NCI-H187 (cell line): ENCODE data around the gene FBL.
"Not testable (repeated sequence)": the region's sequence is repeated elsewhere in the genome, so short reads cannot be mapped to it uniquely, and the experiment has no call there.

Experiments
- DNase-seq, 2 experiments: peaks; one replicate each; lab custom pipeline; 2025; lab: John Stamatoyannopoulos, UW

The FBL gene

DNA sequence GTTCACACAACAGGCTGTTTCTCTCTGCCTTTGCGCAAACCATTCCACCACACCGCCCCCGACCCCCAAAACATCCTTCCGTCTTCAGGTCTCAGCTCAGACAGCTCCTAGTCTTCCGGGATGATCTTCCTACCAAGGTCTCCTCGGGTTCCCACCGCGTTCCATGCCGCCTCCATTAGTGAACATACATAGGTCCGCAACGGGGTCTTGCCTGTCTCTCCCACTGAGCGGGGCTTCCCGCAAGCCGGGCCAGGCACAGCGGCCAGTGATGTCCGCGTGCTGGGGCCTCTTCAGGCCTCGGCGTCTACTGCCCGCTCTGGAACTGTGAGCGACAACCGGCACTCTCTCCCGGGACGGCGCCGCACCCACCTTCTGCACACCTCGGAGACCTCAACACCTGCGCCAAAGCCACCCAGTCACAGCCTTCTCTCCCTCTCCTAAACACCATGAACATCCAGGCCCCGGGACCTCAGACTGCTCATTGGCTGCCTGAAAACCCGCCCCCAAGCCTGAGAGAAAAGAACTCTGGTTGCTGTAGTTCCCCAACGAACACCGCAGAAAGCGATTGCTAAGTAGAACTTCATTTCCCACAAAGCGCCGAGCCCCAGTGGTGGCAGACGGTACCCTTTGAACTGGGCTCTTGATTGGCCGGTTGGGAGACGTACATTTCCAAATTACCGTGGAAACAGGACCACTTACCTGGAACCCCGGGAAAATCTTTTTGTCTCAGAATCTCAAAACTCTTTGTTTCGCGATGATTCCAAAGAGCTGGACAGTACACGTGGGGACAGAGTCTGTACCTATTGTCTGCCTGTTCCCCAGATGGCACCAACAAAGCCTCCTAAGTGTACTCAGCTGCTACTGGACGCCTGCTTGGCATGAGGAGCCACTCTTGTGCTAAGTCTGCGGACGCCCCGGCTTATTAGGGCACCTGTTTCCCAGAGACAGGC lies 21.8 kb downstream of the FBL start:
- peak; percentile 93 to 96 for DNase-seq

GRCh38 chr19:39823686-39824085 lies 22.5 kb downstream of the FBL start:
- DNase-seq = no peak

- no peak for DNase-seq
These were observed 25.5 kb downstream of the FBL start for GRCh38 chr19:39820696-39821095.

- DNase-seq = no peak
These were observed 26.4 kb downstream of the FBL start for GRCh38 chr19:39819786-39820185.

DNA sequence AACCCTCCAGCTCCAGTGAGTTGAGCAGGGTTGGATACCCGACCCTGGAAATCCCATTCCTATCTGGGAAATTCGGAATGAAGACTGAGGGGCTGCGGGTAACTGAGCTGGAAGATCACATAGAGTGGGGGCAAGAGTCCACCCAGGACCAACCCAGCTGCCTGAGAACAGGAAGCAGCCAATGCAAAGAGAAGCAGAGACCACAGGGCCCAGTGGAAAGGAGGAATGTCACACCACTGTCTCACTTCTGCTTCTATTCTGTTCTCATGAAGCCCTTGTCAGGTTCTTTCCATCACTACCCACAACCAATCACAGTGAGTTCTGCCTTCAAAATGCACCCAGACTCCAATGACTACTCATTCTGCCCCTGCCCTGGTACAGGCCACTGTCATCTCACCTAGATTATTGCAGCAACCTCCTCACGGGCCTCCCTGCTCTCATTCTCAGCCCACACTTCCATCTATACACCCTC lies 27.5 kb downstream of the FBL start:
- DNase-seq = no peak

DNA sequence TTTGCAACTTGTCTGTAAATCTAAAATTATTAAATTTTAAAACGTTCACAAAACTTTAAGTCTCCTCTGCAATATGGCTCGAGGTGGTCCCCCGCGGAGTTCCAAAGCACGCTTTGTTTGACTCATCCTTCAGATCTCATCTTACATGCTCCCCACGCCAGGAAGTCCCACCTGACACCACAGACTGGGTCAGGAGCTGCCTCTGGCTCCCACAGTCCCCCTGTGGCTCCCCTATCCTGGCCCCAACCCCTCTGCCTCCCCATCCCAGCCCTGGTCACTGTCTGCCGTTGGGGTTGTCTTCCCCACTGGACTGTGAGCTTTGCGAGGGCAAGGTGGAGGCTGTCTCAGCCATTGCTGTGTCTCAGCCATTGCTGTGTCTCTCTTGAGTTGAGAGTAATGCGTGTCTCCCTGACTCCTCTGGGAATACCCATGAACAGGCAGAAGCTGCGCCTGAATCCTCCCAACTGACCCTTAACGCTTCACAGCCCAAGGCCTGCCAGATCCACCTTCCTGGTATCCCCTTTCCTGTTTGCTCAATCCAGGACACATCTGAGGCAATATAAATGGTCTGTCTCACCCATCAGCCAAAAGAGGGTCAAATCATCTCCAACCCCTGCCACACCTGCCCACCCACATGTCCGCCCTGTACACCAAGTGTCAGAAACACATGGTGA lies 28.2 kb downstream of the FBL start:
- DNase-seq = no peak

GRCh38 chr19:39816287-39817048 lies 29.7 kb downstream of the FBL start:
- DNase-seq = no peak

GRCh38 chr19:39814595-39814994 lies 31.6 kb downstream of the FBL start:
- DNase-seq = no peak

DNA sequence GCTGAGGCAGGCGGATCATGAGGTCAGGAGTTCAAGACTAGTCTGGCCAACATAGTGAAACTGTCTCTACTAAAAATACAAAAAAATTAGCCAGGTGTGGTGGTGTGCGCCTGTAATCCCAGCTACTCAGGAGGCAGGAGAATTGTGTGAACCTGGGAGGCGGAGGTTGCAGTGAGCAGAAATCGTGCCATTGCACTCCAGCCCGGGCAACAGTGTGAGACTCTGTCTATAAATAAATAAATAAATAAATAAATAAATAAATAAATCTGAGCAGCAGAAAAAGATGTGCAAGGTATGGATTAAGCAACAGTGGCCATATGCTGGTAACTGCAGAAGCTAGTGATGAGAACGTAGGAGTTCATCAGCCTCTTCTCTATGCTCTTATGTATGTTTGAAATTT lies 32.1 kb downstream of the FBL start:
- not testable (repeated sequence) for DNase-seq

DNA sequence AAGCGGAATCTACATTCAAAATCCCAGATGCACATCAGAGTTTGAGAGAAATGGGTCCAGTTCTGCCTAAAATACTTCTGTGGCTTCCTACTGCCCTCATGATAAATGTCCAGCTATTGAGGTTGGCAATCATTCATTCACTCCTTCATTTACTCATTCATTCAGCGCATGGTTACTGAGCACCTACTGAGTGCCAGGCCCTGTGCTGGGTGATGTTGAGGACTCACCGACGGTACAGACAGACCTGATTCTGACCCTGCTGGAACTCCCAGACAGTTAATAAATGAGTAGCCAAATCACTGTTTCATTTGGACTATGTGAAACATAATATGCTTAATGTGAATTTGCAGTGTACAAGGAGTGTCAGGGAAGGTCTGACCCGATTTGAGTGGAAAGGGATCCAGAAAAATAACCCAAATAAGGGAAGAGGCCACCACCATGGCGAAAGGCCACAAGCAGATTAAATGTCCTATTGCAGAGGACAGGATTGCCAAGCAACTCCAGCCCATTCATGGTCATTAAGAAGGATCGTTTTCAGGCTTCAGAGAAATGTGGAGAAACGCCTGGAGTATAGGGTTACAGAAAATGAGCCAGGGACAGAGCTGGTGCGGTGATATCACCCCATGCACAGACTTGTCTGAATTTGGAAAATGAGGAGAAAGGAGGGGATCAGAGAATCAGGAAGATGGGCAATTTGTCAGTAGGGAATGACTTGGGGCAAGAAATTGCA lies 32.8 kb downstream of the FBL start:
- DNase-seq = no peak

DNA sequence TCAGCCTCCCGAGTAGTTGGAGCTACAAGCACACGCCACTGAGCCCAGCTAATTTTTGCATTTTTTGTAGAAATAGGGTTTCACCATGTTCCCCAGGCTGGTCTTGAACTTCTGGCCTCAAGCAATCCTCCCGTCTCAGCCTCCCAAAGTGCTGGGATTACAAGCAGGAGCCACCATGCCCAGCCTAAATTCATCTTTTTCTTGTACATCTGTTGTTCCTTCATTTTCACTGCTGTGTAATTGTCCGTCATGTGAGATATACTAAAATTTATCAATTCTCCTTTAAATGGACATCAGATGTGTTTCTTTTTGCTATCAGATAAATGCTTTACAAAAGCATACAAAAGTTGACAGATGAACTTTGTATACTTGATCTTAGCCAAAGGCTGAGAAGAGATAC lies 35.1 kb downstream of the FBL start:
- no peak for DNase-seq

DNA sequence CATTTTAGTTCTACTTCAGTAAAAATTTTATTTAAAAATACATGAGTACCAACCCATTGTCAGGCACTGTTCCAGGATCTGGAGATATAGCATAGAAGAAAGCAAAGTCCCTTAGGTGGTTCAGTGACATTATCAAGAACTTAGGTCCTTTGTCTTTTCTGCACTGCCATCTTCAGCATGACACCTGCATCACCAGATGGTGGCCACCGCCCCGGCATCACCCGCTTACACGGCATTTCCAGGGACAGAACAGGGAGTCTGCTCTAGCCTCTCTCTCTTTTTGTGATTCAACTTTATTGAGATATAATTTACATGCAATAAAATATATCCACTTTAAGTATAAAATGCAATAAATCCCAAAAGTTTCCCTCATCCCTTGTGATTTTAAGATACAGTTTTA lies 35.8 kb downstream of the FBL start:
- no peak for DNase-seq

- DNase-seq = no peak
These were observed 36.8 kb downstream of the FBL start for GRCh38 chr19:39809368-39809767.

DNA sequence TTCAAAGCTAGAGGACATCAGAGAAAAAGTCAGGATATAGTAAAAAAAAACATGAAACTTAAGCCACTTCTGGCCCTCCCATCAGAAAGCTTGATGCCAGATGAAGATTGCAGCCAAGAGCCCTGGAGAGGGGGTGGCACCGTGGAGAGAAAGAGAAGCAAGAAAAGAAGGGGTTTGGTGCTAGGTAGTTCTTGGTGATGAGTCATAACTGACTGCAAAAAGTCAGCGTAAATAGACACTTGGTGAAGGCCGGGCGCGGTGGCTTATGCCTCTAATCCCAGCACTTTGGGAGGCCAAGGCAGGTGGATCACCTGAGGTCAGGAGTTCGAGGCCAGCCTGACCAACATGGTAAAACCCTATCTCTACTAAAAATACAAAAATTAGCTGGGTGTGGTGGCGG lies 37.5 kb downstream of the FBL start:
- DNase-seq = not testable (repeated sequence)

GRCh38 chr19:39807846-39808364 lies 38.3 kb downstream of the FBL start:
- DNase-seq = no peak

DNA sequence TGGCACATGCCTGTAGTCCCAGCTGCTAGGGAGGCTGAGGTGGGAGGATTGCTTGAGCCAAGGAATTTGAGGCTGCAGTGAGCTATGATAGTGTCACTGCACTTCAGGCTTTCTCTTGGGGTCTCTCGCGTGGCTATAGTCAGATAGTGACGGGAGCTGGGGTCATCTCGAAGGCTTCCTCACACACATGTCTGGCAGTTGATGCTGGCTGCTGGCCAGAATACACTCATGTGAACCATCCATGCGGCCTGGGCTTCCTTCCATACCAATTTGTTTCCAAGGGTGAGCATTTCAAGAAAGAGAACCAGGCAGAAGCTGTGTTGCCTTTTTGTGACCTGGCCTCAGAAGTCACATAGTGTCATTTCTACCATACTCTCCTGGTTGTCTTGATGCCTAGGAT lies 41.1 kb downstream of the FBL start:
- DNase-seq = no peak

GRCh38 chr19:39802958-39803357 lies 43.2 kb downstream of the FBL start:
- no peak for DNase-seq

DNA sequence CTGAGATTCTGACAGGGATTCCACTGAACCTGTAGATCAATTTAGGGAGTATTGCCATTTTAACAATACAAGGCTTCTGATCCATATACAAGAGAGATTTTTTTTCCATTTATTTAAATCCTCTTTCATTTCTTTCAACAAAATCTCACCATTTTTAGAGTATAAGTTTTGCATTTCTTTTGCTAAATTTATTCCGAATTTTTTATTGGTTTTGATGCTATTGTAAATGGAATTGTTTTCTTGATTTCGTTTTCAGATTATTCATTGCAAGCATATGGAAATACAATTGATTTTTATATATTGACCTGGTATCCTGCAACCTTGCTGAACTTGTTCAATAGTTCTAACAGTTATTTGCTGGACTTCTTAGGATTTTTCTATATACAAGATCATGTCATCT lies 49.1 kb downstream of the FBL start:
- DNase-seq = no peak

DNA sequence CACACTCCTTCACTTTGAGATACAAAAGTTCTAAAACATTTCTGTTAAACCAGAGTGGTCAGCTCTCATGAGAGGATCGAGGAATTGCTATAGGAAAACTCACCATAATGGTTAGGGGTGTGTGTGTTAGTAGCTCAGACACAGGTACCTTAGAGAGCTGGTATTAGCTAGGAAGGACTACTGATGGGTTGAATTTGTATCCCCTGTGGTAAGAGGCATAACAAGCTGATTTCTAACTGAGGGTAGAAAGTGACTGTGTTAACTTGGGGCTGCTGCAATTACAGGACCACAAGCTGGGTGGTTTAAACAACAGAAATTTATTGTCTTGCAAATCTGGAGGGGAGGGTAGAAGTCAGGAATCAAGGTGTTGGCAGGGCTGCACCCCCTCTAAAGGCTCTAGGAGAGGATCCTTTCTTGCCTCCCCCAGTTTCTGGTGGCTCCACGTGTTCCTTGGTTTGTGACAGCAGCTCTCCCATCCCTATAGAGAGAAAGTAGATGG lies 50.1 kb downstream of the FBL start:
- no peak for DNase-seq

GRCh38 chr19:39795001-39795400 lies 51.2 kb downstream of the FBL start:
- no peak for DNase-seq

DNA sequence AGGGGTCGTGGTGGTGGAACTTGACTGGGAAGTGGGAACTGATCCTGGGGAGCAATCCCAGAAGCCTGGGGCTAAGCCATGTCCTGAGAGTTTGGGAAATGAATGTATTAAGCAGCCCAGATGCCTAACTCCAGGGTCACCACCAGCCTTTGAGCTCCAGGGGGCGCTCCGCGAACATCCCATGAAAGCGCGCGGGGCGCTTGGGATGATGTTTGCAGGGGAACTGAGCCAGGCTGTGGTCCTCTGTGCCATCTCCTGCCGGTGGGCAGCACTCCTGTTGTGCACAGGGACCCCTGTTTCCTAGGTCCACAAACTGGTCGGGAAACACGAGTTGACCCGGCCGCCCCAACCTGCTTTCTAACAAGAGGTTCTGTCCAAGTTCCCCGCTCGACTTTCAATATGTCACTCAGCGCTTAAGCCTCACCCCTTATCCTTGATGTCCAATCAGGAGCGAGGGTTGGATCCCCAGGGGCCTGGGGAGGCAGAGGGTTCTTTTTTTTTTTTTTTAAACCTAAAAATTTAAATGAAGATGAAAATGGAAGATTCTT lies 53.1 kb downstream of the FBL start:
- peak; percentile 56 to 70 for DNase-seq
